ENCODE results near the gene CIITA. TPM values are rescaled to one million over a fixed set of nuclear protein-coding genes. Genes with fewer than 3 reads are reported as not detected.
"Not testable (repeated sequence)": the region's sequence is repeated elsewhere in the genome, so short reads cannot be mapped to it uniquely, and the experiment has no call there.

CIITA gene
- total RNA-seq, 1 donor from 2014 or later, result 0.13 TPM

DNA sequence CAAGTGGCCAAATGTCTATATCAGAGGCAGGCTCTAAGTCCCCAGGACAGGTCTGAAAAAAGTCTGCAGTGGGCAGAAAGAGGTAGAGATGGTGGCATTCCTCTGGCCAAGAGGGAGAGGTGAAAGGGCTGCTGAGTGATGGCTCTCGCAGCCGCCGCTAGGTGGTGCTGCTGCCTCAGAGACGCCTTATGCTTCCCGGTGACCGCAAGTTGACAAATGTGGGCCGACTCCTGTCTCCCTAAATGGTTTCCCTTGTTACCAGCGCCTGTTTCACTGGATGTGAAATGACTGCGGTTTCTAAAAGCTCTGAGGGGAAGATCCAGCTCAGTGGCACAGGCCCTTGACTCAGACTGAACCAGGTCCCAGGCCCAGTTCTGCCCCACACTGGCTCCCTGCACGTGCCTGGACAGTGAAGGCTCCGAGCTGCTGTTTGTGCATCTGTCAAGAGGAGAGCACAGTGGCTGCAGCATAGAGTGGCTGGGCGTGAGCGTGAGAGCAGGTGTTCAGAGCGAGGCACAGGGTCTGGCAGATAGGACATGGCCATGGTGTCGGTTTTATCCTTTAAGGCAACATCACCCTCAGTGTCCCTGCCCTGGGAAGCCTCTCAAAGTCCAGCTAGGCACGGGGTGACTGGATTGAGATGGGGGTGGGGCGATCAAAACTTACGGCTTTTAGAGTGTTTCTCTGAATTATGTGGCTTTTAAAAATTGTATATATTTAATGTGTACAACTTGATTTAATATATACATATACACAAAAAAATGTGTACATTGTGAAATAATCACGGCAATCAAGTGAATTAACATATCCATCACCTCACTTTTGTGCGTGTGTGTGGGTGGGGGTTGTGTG is 87.3 kb downstream of the CIITA start:
- H3K27me3 Mint-ChIP-seq (ENCODE audit: unreplicated experiment), result peaks cover 3% of the 10 kb centered on the region
- peaks cover 36% of the 10 kb centered on the region for H3K36me3 Mint-ChIP-seq (ENCODE audit: low read depth, unreplicated experiment)
- TF ChIP-seq, protein P1, sequence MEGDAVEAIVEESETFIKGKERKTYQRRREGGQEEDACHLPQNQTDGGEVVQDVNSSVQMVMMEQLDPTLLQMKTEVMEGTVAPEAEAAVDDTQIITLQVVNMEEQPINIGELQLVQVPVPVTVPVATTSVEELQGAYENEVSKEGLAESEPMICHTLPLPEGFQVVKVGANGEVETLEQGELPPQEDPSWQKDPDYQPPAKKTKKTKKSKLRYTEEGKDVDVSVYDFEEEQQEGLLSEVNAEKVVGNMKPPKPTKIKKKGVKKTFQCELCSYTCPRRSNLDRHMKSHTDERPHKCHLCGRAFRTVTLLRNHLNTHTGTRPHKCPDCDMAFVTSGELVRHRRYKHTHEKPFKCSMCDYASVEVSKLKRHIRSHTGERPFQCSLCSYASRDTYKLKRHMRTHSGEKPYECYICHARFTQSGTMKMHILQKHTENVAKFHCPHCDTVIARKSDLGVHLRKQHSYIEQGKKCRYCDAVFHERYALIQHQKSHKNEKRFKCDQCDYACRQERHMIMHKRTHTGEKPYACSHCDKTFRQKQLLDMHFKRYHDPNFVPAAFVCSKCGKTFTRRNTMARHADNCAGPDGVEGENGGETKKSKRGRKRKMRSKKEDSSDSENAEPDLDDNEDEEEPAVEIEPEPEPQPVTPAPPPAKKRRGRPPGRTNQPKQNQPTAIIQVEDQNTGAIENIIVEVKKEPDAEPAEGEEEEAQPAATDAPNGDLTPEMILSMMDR (IDR thresholded peaks at IDR 0.05; ENCODE audit: unreplicated experiment), result peak; percentile 81
- no peaks in the 10 kb centered on the region for H3K9me3 Mint-ChIP-seq (ENCODE audit: unreplicated experiment)
- peak; percentile 88 for DNase-seq (ENCODE audit: low spot score)
- peaks cover 33% of the 10 kb centered on the region for H3K4me1 Mint-ChIP-seq (ENCODE audit: unreplicated experiment)
- no peak overlapping the region for H3K27ac Mint-ChIP-seq (ENCODE audit: unreplicated experiment)
- no peak overlapping the region for H3K4me3 Mint-ChIP-seq (ENCODE audit: unreplicated experiment)

DNA sequence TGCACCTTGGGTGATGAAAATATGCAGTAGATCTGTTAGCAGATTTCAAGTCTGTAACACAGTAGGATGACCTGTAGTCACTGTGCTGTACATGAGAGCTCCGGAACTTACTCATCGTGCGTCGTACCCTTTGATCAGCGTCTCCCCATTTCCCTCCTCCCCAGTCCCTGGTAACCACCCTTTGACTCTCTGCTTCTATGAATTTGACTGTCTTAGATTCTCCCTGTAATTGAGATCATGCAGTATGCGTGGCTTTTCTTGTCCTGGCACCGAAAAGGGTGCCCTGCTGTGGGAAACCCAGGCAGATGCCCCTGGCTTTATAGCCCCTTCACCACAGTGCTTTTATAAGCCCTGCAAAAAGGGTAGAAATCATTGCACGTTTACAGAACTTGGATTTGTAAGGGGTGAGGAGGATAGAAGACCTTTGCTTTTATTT is 87.9 kb downstream of the CIITA start:
- Mint-ChIP-seq H3K9me3 (ENCODE audit: unreplicated experiment) (no peaks in the 10 kb centered on the region), H3K36me3 (ENCODE audit: low read depth, unreplicated experiment) (peaks cover 36% of the 10 kb centered on the region), H3K27me3 (ENCODE audit: unreplicated experiment) (peaks cover 3% of the 10 kb centered on the region), H3K4me3 (ENCODE audit: unreplicated experiment) (no peak overlapping the region), H3K27ac (ENCODE audit: unreplicated experiment) (no peak overlapping the region), H3K4me1 (ENCODE audit: unreplicated experiment) (peaks cover 33% of the 10 kb centered on the region)
- no peak for DNase-seq (ENCODE audit: low spot score)
- TF ChIP-seq, protein P1 (IDR thresholded peaks at IDR 0.05; ENCODE audit: unreplicated experiment), result no peak

DNA sequence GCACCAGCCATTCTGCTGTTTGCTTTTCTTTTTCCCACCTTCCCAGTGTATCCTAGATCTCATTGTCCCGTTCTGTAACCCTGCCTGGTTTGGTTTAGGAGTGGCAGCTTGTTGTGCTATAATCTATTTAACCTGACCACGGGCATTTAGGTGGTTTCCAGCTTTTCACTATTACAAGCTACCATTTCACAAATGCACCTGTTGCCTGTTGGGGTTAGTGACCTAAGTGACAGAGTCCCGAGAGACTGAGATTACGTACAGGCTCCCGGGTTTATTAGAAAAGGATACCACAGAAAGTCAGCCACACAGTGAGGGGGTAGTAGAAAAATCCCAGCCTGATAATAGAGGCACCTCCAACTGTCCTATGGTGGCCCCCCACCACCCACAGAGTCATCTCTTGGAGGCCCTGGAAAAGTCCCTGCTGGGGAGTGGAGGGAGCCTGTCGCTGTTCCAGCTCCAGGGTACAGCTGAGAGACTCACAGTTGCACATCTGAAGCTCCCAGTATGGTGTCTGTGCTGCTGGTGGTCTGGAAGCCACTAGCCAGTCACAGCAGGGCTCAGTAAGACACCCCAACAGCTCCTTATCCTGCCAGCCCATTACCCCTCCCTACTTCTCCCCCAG is 88.5 kb downstream of the CIITA start:
- peaks cover 3% of the 10 kb centered on the region for H3K27me3 Mint-ChIP-seq (ENCODE audit: unreplicated experiment)
- H3K4me1 Mint-ChIP-seq (ENCODE audit: unreplicated experiment), result peaks cover 27% of the 10 kb centered on the region
- H3K27ac Mint-ChIP-seq (ENCODE audit: unreplicated experiment), result peak overlapping the region; percentile 25
- DNase-seq (ENCODE audit: low spot score), result no peak
- TF ChIP-seq, protein P1 (IDR thresholded peaks at IDR 0.05; ENCODE audit: unreplicated experiment), result no peak
- no peak overlapping the region for H3K4me3 Mint-ChIP-seq (ENCODE audit: unreplicated experiment)
- H3K9me3 Mint-ChIP-seq (ENCODE audit: unreplicated experiment), result no peaks in the 10 kb centered on the region
- H3K36me3 Mint-ChIP-seq (ENCODE audit: low read depth, unreplicated experiment), result peaks cover 34% of the 10 kb centered on the region

DNA sequence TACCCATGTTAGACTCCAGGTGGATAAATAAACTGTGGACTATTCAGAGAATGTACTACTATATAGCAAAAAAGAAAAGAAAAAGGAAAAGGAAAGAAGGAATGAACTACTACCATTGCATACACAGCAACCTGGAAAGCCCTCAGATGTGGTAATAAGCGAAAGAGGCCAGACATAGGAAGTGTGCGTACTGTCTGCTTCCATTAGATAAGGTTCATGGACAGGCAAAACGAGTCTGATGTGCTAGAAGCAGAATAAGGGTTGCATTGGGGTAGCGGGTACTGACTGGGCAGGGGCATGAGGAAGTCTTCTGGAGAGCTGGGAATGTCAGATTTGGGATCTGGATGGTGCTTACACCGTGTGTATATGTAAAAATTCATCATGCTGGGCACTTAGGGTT is 89.1 kb downstream of the CIITA start:
- TF ChIP-seq, protein P1 (IDR thresholded peaks at IDR 0.05; ENCODE audit: unreplicated experiment), result no peak
- H3K27me3 Mint-ChIP-seq (ENCODE audit: unreplicated experiment), result peaks cover 2% of the 10 kb centered on the region
- no peaks in the 10 kb centered on the region for H3K9me3 Mint-ChIP-seq (ENCODE audit: unreplicated experiment)
- H3K4me1 Mint-ChIP-seq (ENCODE audit: unreplicated experiment), result peaks cover 22% of the 10 kb centered on the region
- no peak overlapping the region for H3K4me3 Mint-ChIP-seq (ENCODE audit: unreplicated experiment)
- DNase-seq (ENCODE audit: low spot score), result no peak
- H3K36me3 Mint-ChIP-seq (ENCODE audit: low read depth, unreplicated experiment), result peaks cover 37% of the 10 kb centered on the region
- peak overlapping the region; percentile 25 for H3K27ac Mint-ChIP-seq (ENCODE audit: unreplicated experiment)

DNA sequence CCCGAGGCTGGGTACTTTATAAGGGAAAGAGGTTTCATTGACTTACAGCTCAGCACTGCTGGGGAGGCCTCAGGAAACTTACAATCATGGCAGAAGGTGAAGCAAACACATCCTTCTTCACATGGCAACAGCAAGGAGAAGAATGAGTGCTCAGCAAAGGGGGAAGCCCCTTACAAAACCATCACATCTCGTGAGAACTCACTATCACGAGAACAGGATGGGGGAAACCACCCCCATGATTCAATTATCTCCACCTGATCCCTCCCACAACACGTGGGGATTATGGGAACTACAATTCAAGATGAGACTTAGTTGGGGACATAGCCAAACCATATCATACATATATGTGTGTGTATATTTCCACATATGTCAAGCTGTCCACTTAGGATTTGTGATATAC is 89.6 kb downstream of the CIITA start:
- peaks cover 37% of the 10 kb centered on the region for H3K36me3 Mint-ChIP-seq (ENCODE audit: low read depth, unreplicated experiment)
- H3K9me3 Mint-ChIP-seq (ENCODE audit: unreplicated experiment); H3K4me3 Mint-ChIP-seq (ENCODE audit: unreplicated experiment); DNase-seq (ENCODE audit: low spot score); H3K27me3 Mint-ChIP-seq (ENCODE audit: unreplicated experiment): not testable (repeated sequence)
- H3K27ac Mint-ChIP-seq (ENCODE audit: unreplicated experiment), result peak overlapping the region; percentile 16
- H3K4me1 Mint-ChIP-seq (ENCODE audit: unreplicated experiment), result peaks cover 20% of the 10 kb centered on the region

Measured in endothelial cell (in vitro differentiated cells).